Ovary (tissue), 9 donors: ENCODE results near the gene TRMT13. TPM values are rescaled to one million over a fixed set of nuclear protein-coding genes. Genes with fewer than 3 reads are reported as not detected.

Source experiments
- DNase-seq, 5 donors: peaks; one replicate each; pipeline ENCODE4 v3.0.0-alpha.2; 2019 to 2020
- H3K27ac ChIP-seq, 2 donors: fragments of 200-600 bp; one replicate each; pipeline versions ENCODE4 v1.5.1 to v1.8.0; 2019 to 2022
- H3K27me3 ChIP-seq: fragments of 200-600 bp; one replicate; pipeline ENCODE4 v1.8.0; 2022
- H3K36me3 ChIP-seq: fragments of 200-600 bp; sonication (generic); one replicate; pipeline ENCODE4 v1.5.1; 2019
- H3K4me1 ChIP-seq: one replicate; pipeline ENCODE4 v1.8.1; 2013; ENCODE audit warnings: mild to moderate bottlenecking, moderate library complexity; ENCODE audit not compliant: insufficient read depth
- H3K4me3 ChIP-seq: fragments of 200-600 bp; sonication (generic); one replicate; pipeline ENCODE4 v1.5.1; 2017
- H3K9me3 ChIP-seq, 2 donors: fragments of 200-600 bp in 1 of 2; sonication (generic) in 1 of 2; one replicate each; pipeline versions ENCODE4 v1.5.1 to v1.8.1; 2013 to 2019; ENCODE audit warnings: mild to moderate bottlenecking in 1 of 2, moderate library complexity in 1 of 2
- EP300 ChIP-seq: sonication (generic); formaldehyde crosslinking; IDR thresholded peaks from one replicate; pipeline ENCODE4 v1.6.1; 2017; ENCODE audit warnings: antibody characterized with exemption
- POLR2A ChIP-seq: fragments of 450-650 bp; IDR thresholded peaks from one replicate; pipeline ENCODE4 v1.6.1; 2017; ENCODE audit warnings: antibody characterized with exemption, mild to moderate bottlenecking, moderate library complexity
- WGBS, 3 donors: extraction: QIAGEN DNeasy Blood & Tissue Kit in 1 of 3; methylation state at CpG; one replicate each; pipeline versions ENCODE4 v1.1.5 to v1.1.7; 2013 to 2017; 5-methylcytosine and 5-hydroxymethylcytosine counted together
- intact Hi-C, 4 donors: fragments of 100-400 bp; cut with DNase I; formaldehyde crosslinking; loops; one replicate each; pipeline versions ENCODE4 v1.11.0 to v1.15.1; 2022 to 2023
- polyA plus RNA-seq, 2 donors: library from polyadenylated mRNA; stranded (reverse); fragments of 200-250 nt in 1 of 2; fragments of 350-450 nt in 1 of 2; fragmentation: Illumina TruSeq in 1 of 2; extraction: RNeasy Lipid Tissue Mini Kit (QIAGEN cat#74804) in 1 of 2; gene quantifications; one replicate each; pipeline ENCODE4 v1.2.3, GENCODE V29; 2013 to 2014
- total RNA-seq, 7 donors: library from RNA; depleted of rRNA in 2 of 7; stranded (reverse); fragments of >200 nt in 2 of 7; fragmentation: NEBNext Ultra II Directional in 3 of 7; extraction: Animal tissue kit (Norgen Biotek cat#: 25700) in 3 of 7; gene quantifications; one replicate each; pipeline versions ENCODE4 v1.1.0 to v1.2.4, GENCODE V29; 2016 to 2023
- TF ChIP-seq, protein P1 (sequence below), 3 donors: fragments of 450-650 bp in 2 of 3; fragments of 200-600 bp in 1 of 3; IDR thresholded peaks; one replicate each; pipeline versions ENCODE4 v1.5.1 to v1.8.0; 2016 to 2022; ENCODE audit warnings: antibody characterized with exemption in 3 of 3, mild to moderate bottlenecking in 1 of 3
- donor health status: DM: no; HTN: no; CAD: no; lungs with moderate emphysema.
- donor health status: DM: no; HTN: no; CAD: no.
- donor health status: Bipolar disorder and iron deficiency.
- donor health status: DM: yes; HTN: yes; CAD: no.
- donor health status: DM: no; HTN: no; CAD: no.
- donor health status: DM: yes; HTN: yes; CAD: no.

Gene TRMT13
- total and polyA plus RNA-seq, 9 donors: 10.0 to 23.3 (median 16.4) TPM

DNA sequence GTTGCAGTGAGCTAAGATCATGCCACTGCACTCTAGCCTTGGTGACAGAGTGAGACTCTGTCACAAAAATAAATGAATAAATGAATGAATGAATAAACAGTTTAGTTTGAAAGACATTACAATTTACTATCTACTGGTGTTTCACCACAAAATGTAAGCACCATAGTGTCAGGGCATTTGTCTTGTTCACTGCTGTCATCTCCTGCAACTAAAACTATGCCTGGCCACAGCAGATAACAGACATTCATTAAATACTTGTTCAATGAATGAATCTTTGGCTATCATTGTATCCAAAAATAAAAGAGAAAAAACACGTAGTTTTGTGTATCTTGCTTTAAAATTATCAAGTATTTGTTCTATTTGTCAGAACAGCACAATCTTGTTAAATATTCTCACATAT lies 32.8 kb upstream of the TRMT13 start:
- 6 to 16% (median 8%) methylated on average over 1 of the region's 1 CpG for WGBS, 3 donors
- no peaks in the 10 kb centered on the region for H3K27me3 ChIP-seq
- no peak overlapping the region for H3K4me3 ChIP-seq
- TF ChIP-seq POLR2A (no peak), EP300 (no peak)
- TF ChIP-seq, protein P1, sequence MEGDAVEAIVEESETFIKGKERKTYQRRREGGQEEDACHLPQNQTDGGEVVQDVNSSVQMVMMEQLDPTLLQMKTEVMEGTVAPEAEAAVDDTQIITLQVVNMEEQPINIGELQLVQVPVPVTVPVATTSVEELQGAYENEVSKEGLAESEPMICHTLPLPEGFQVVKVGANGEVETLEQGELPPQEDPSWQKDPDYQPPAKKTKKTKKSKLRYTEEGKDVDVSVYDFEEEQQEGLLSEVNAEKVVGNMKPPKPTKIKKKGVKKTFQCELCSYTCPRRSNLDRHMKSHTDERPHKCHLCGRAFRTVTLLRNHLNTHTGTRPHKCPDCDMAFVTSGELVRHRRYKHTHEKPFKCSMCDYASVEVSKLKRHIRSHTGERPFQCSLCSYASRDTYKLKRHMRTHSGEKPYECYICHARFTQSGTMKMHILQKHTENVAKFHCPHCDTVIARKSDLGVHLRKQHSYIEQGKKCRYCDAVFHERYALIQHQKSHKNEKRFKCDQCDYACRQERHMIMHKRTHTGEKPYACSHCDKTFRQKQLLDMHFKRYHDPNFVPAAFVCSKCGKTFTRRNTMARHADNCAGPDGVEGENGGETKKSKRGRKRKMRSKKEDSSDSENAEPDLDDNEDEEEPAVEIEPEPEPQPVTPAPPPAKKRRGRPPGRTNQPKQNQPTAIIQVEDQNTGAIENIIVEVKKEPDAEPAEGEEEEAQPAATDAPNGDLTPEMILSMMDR (IDR thresholded peaks at IDR 0.05): no peak
- DNase-seq: no peak
- H3K27ac ChIP-seq: no peak overlapping the region
- intact Hi-C loops: no loop called here
- no peaks in the 10 kb centered on the region for H3K9me3 ChIP-seq
- peaks cover 3% of the 10 kb centered on the region for H3K4me1 ChIP-seq
- H3K36me3 ChIP-seq: no peaks in the 10 kb centered on the region

DNA sequence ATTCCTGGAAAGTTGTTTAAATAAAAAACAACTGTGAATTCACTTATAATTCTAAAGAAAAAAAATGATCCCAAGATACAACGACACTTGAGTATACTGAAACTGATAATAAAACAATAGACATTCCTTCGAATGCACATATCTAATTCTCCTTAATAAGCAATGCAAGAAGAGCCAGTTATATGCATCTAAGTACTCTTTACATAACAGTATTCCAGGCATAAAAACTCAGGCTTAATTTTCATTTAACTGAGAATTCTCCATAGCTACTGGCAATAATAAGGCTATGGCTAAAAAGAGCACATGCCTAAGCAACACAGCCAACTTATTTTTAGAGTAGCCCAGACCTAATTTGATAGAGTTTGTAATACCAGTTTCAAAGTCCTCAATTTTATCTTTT lies 31.4 kb upstream of the TRMT13 start:
- TF ChIP-seq EP300 (no peak), POLR2A (no peak)
- TF ChIP-seq, protein P1 (IDR thresholded peaks at IDR 0.05): no peak
- Histone ChIP-seq H3K9me3 (no peaks in the 10 kb centered on the region), H3K4me3 (no peak overlapping the region), H3K4me1 (peaks cover 3% of the 10 kb centered on the region), H3K36me3 (no peaks in the 10 kb centered on the region), H3K27me3 (no peaks in the 10 kb centered on the region), H3K27ac (no peak overlapping the region)
- 79 to 86% (median 81%) methylated on average over 2 of the region's 2 CpGs for WGBS, 3 donors
- no peak for DNase-seq
- intact Hi-C loops: no loop called here

DNA sequence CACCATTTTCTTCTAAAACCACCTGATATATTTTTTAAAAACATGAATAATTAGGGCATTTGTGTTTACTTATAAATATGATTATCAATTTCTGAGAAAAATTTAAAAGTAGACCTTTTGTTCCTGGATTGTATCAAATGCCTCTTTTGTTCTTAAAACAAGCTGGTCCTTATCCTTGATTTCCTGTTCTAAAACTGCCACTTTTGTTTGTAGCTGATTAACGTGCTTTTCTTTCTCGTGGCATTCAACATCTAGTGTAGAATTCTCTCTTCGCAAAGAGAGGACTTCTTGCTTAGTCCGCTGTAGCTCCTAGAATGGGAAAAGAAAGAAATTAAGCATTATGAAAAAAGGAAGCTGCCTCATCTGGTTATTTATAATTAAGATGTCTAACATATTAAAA lies 25.3 kb upstream of the TRMT13 start:
- no peak for DNase-seq
- intact Hi-C loops: no loop called here
- TF ChIP-seq, protein P1 (IDR thresholded peaks at IDR 0.05): no peak
- TF ChIP-seq POLR2A: no peak
- no peak for TF ChIP-seq EP300
- no peak overlapping the region for H3K4me3 ChIP-seq
- no peaks in the 10 kb centered on the region for H3K9me3 ChIP-seq
- H3K4me1 ChIP-seq: no peaks in the 10 kb centered on the region
- no peaks in the 10 kb centered on the region for H3K36me3 ChIP-seq
- WGBS, 3 donors: 87 to 90% (median 87%) methylated on average over 4 of the region's 4 CpGs
- H3K27ac ChIP-seq: no peak overlapping the region
- no peaks in the 10 kb centered on the region for H3K27me3 ChIP-seq

DNA sequence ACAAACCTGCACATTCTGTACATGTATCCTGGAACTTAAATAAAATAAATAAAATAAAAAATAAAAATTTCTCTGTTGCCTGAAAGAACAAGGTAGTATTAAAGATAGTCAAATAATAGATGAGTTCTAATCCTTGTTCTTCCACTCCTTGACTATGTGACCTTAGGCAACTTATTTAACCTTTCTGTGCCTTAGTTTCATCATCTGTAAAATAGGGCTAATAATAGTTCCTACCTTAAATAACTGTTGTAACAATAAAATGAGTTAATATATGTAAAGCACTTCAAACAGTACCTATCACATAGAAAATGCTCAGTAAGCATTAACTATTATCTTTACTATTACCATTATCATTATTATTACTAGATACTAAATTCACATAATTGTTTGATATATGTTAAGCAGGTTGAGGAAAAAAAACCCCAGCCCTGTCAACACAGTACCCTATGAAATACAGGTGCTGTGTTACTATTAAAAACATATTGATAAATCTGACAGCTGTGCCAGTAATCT lies 23.4 kb upstream of the TRMT13 start:
- intact Hi-C loops: no loop called here

More for the DNA sequence above, 23.4 kb upstream of the TRMT13 start:
- H3K4me3 ChIP-seq: no peak overlapping the region
- no peaks in the 10 kb centered on the region for H3K4me1 ChIP-seq
- H3K27ac ChIP-seq: no peak overlapping the region
- no peak for DNase-seq
- H3K27me3 ChIP-seq: no peaks in the 10 kb centered on the region
- no peaks in the 10 kb centered on the region for H3K9me3 ChIP-seq
- H3K36me3 ChIP-seq: no peaks in the 10 kb centered on the region
- TF ChIP-seq, protein P1 (IDR thresholded peaks at IDR 0.05): no peak
- no peak for TF ChIP-seq EP300
- TF ChIP-seq POLR2A: no peak
